Aorta (tissue), 5 donors: ENCODE results near the gene ABCA7. TPM values are rescaled to one million over a fixed set of nuclear protein-coding genes. Genes with fewer than 3 reads are reported as not detected.

Experiments
- ATAC-seq: fragments of 200-7000 bp; cut with Tn5 transposase; one replicate; pipeline ENCODE4 v1.9.1; 2022; ENCODE audit warnings: moderate library complexity; ENCODE audit not compliant: low FRiP score
- DNase-seq, 2 donors: peaks; one replicate each; pipeline ENCODE4 v3.0.0-alpha.2; 2020
- H3K27ac ChIP-seq, 2 donors: one replicate each; pipeline ENCODE4 v1.5.1; 2013; ENCODE audit warnings: low read length in 2 of 2, mild to moderate bottlenecking in 2 of 2, moderate library complexity in 2 of 2, control low read depth in 1 of 2, inconsistent platforms in 1 of 2, low read depth in 1 of 2
- H3K27me3 ChIP-seq, 2 donors: one replicate each; pipeline ENCODE4 v1.6.1; 2013; ENCODE audit warnings: control low read depth in 1 of 2, low read length in 1 of 2, mild to moderate bottlenecking in 1 of 2, moderate library complexity in 1 of 2; ENCODE audit not compliant: insufficient read depth in 2 of 2, control insufficient read depth in 1 of 2
- H3K36me3 ChIP-seq, 2 donors: one replicate each; pipeline ENCODE4 v1.6.1; 2013; ENCODE audit warnings: control low read depth in 1 of 2, low read length in 1 of 2, mild to moderate bottlenecking in 1 of 2; ENCODE audit not compliant: insufficient read depth in 2 of 2, control insufficient read depth in 1 of 2
- H3K4me1 ChIP-seq, 2 donors: one replicate each; pipeline ENCODE4 v1.6.1; 2013; ENCODE audit warnings: low read length in 2 of 2, control low read depth in 1 of 2, mild to moderate bottlenecking in 1 of 2, moderate library complexity in 1 of 2; ENCODE audit not compliant: insufficient read depth in 2 of 2, control insufficient read depth in 1 of 2
- H3K4me3 ChIP-seq, 2 donors: one replicate each; pipeline ENCODE4 v1.5.1; 2013; ENCODE audit warnings: low read length in 2 of 2, control low read depth in 1 of 2, mild to moderate bottlenecking in 1 of 2
- H3K9me3 ChIP-seq: one replicate; pipeline ENCODE4 v1.6.1; 2013; ENCODE audit warnings: mild to moderate bottlenecking, low read length; ENCODE audit not compliant: control insufficient read depth
- WGBS, 2 donors: extraction: QIAGEN DNeasy Blood & Tissue Kit; methylation state at CpG; one replicate each; pipeline ENCODE4 v1.1.7; 2013; 5-methylcytosine and 5-hydroxymethylcytosine counted together
- intact Hi-C, 2 donors: fragments of 100-400 bp; cut with DNase I; formaldehyde crosslinking; loops; one replicate each; pipeline versions ENCODE4 v1.14.2 to v1.15.0; 2022
- polyA plus RNA-seq, 2 donors: library from polyadenylated mRNA; stranded (reverse); fragments of 200-250 nt; gene quantifications; one replicate each; pipeline ENCODE4 v1.2.3, GENCODE V29; 2013
- total RNA-seq, 2 donors: library from RNA; stranded (reverse); fragmentation: NEBNext Ultra II Directional; extraction: Animal tissue kit (Norgen Biotek cat#: 25700); gene quantifications; one replicate each; pipeline ENCODE4 v1.2.1, GENCODE V29; 2021
- donor health status: healthy with polysubstance abuse.
- donor health status: Bipolar disorder and iron deficiency.
- donor health status: DM: no; HTN: no; CAD: no.
- donor health status: DM: no; HTN: no; CAD: no.
- donor health status: DM: yes; HTN: yes; CAD: no.

ABCA7 gene
- total and polyA plus RNA-seq, 4 donors: 1.9 to 20.6 (median 8.5) TPM

DNA sequence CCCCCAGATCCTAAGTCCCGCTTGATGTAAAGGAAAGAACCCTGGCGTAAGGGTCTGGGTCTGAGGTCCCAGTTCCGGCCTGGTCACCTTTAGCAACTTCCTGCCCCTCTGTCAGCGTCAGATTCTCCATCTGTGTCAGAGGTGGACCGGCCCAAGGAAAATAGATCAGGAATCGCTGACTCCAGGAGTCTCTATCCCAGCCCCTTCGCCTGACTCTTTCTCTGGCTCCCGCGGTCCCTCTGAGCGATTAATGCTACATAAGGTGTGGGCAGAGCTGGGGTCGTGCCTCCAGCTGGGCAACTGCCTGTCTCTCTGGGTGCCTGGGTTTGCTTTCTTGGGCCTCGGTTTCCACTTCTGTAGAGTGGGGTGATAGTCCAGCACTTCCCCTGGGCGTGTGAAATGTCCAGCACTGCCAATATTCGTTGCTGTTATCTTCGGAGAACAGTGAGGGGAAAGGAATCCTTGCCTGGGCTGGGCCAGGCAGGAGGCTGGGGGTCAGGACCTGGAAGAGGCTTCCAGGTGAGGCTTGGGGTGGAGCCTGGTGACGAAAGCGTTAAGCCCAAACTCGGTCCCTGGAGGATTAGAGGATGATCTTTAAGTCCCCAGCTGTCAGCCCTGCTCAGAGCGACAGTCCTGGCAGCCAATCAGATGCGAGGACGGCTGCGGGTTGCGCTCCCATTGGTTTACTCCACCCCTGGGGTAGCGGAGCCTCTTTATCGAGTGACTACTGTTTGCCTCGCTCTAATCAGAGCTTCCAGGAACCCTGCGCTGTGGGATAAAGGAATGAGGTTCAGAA, 767 bp downstream of the ABCA7 start:
- Histone ChIP-seq H3K27me3 (no peaks in the 10 kb centered on the region), H3K36me3 (peaks cover 0 to 6% of the 10 kb centered on the region in 2 donors), H3K4me3 (peak overlapping the region in 1 of 2 donors; percentile 27), H3K27ac (no peak overlapping the region), H3K4me1 (no peaks in the 10 kb centered on the region), H3K9me3 (no peaks in the 10 kb centered on the region)
- WGBS, 2 donors: 2 to 3% methylated on average over 27 of the region's 27 CpGs
- intact Hi-C loops: loop anchor here (5.0 kb wide), 1 partner anchor 57 kb away; the partner anchor contains the start of gene POLR2E (in 2 of the 2)
- DNase-seq (peak; percentile 92 to 93), ATAC-seq (peak; percentile 62)

DNA sequence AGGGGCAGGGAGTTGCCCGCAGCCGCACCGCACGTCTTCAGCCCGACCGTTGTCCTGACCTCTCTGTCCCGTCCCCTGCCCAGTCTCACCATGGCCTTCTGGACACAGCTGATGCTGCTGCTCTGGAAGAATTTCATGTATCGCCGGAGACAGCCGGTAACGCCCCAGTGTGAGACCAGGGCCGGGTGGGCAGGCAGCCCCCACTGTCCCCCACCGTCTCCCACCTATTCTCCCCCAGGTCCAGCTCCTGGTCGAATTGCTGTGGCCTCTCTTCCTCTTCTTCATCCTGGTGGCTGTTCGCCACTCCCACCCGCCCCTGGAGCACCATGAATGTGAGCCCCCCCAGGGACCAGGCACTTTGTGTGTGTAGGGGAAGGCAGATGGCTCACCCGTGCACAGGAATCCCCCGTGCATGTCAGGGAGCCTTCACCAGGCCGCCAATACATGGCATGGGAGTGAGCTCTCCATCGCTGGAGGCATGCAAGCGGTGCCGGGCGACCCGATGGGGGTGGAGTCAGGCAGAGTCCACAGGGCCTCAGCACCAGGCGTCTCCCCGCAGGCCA, 1.4 kb downstream of the ABCA7 start:
- H3K27ac ChIP-seq: no peak overlapping the region
- no peaks in the 10 kb centered on the region for H3K9me3 ChIP-seq
- H3K27me3 ChIP-seq: no peaks in the 10 kb centered on the region
- no peaks in the 10 kb centered on the region for H3K4me1 ChIP-seq
- 36% methylated on average over 26 of the region's 26 CpGs for WGBS, 2 donors
- DNase-seq (no peak), ATAC-seq (no peak)
- H3K36me3 ChIP-seq: peaks cover 0 to 2% of the 10 kb centered on the region in 2 donors
- intact Hi-C loops: loop anchor here (5.0 kb wide), 1 partner anchor 56 kb away; the partner anchor contains the start of gene POLR2E (in 2 of the 2)
- no peak overlapping the region for H3K4me3 ChIP-seq

DNA sequence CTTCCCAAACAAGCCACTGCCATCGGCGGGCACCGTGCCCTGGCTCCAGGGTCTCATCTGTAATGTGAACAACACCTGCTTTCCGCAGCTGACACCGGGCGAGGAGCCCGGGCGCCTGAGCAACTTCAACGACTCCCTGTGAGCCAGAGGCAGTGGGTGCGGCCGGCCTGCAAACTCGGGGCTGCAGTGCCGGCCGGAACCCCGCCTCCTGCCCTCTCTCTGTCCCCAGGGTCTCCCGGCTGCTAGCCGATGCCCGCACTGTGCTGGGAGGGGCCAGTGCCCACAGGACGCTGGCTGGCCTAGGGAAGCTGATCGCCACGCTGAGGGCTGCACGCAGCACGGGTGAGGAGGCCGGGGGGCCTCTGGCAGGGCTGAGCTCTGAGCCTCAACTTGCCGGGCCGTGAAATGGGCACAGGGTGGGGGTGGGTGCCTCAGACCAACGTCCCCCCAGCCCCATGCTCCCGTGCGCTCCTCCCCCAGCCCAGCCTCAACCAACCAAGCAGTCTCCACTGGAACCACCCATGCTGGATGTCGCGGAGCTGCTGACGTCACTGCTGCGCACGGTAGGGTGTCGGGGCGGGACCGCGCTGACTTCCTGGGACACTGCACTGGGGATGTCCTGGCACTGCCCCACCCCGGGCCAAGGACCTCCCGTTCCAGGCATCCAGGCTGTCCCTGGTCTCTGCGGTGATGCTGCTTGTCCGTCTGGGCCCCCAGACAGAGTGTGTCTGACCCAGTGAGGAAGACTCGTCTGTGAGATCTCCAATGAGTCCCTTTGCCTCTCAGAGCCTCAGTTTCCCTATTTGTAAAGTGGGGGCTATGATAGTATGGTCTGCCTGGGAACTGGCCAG, 2.2 kb downstream of the ABCA7 start:
- no peaks in the 10 kb centered on the region for H3K27me3 ChIP-seq
- no peak overlapping the region for H3K27ac ChIP-seq
- no peak for ATAC-seq
- no peaks in the 10 kb centered on the region for H3K36me3 ChIP-seq
- H3K4me3 ChIP-seq: no peak overlapping the region
- 66 to 74% methylated on average over 38 to 43 of the region's 43 CpGs for WGBS, 2 donors
- H3K9me3 ChIP-seq: no peaks in the 10 kb centered on the region
- DNase-seq: no peak
- intact Hi-C loops: loop anchor here (5.0 kb wide), 1 partner anchor 55 kb away; the partner anchor contains the start of gene POLR2E (in 2 of the 2)
- no peaks in the 10 kb centered on the region for H3K4me1 ChIP-seq

DNA sequence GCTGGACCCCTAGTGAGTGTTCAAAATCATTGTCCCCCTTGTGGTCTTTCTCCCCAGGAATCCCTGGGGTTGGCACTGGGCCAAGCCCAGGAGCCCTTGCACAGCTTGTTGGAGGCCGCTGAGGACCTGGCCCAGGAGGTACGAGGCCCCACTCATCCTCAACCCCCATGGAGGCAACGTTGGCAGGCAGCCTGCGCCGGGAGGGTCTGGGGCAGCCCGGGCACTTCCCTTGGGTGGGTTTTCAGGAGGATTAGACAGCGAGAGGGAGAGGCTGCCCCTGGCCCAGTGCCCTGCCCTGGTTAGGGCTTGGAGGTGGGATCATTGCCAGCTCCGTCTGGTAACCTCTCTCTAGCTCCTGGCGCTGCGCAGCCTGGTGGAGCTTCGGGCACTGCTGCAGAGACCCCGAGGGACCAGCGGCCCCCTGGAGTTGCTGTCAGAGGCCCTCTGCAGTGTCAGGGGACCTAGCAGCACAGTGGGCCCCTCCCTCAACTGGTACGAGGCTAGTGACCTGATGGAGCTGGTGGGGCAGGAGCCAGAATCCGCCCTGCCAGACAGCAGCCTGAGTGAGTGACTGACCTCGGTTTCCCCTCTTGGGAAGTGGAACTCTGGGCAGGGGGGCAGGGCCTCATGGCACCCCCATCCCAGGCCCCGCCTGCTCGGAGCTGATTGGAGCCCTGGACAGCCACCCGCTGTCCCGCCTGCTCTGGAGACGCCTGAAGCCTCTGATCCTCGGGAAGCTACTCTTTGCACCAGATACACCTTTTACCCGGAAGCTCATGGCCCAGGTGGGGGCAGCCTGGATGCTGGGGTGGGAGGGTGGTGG, 3.0 kb downstream of the ABCA7 start:
- no peak overlapping the region for H3K27ac ChIP-seq
- ATAC-seq (no peak), DNase-seq (peak in 1 of 2 donors; percentile 58)
- no peak overlapping the region for H3K4me3 ChIP-seq
- no peaks in the 10 kb centered on the region for H3K27me3 ChIP-seq
- 43 to 52% methylated on average over 23 of the region's 23 CpGs for WGBS, 2 donors
- no peaks in the 10 kb centered on the region for H3K4me1 ChIP-seq
- no peaks in the 10 kb centered on the region for H3K36me3 ChIP-seq
- no peaks in the 10 kb centered on the region for H3K9me3 ChIP-seq
- intact Hi-C loops: loop anchor here (5.0 kb wide), 1 partner anchor 54 kb away; the partner anchor contains the start of gene POLR2E (in 2 of the 2)

DNA sequence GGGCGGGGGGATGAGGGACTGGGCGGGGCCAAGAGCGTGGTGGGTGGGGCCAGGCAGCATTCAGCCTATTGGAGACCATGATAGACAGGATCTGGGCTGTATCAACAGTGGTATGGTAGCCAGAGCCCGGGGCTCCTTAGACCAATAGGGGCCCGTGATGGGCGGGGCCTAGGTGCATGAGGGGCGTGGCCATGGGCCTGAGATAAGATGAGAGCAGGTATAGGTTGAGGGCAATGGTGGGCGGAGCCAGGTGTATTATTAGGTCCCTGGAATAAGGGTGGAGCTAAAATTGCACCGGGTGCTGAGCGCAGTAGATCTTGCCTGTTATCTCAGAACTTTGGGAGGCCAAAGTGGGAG, 5.3 kb downstream of the ABCA7 start:
- intact Hi-C loops: no loop called here
- no peak for ATAC-seq
- Histone ChIP-seq H3K27ac (no peak overlapping the region), H3K36me3 (no peaks in the 10 kb centered on the region), H3K4me1 (no peaks in the 10 kb centered on the region), H3K27me3 (no peaks in the 10 kb centered on the region), H3K9me3 (no peaks in the 10 kb centered on the region), H3K4me3 (no peak overlapping the region)
- DNase-seq: peak in 1 of 2 donors; percentile 48
- WGBS, 2 donors: 70 to 75% methylated on average over 10 of the region's 10 CpGs

DNA sequence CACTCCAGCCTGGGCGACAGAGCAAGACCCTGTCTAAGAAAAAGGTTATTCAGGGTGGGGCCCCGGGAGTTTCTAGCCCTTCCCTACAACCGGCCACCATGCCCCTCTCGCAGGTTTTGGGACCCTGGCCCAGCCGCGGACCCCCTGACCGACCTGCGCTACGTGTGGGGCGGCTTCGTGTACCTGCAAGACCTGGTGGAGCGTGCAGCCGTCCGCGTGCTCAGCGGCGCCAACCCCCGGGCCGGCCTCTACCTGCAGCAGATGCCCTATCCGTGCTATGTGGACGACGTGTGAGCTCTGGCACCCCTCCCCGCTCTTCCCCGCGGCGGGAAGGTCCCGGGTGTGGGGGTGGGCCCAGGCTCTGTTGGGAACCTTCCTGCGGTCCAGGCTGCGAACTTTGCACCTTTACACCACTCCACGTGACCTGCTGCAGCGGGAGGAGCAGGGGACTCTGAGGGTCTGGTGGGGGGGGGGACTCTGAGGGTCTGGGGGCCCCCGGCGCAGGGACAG, 6.3 kb downstream of the ABCA7 start:
- Histone ChIP-seq H3K36me3 (no peaks in the 10 kb centered on the region), H3K9me3 (no peaks in the 10 kb centered on the region), H3K4me1 (no peaks in the 10 kb centered on the region), H3K4me3 (no peak overlapping the region), H3K27me3 (no peaks in the 10 kb centered on the region), H3K27ac (no peak overlapping the region)
- 88 to 93% methylated on average over 31 to 33 of the region's 33 CpGs for WGBS, 2 donors
- intact Hi-C loops: no loop called here
- DNase-seq: no peak
- no peak for ATAC-seq

DNA sequence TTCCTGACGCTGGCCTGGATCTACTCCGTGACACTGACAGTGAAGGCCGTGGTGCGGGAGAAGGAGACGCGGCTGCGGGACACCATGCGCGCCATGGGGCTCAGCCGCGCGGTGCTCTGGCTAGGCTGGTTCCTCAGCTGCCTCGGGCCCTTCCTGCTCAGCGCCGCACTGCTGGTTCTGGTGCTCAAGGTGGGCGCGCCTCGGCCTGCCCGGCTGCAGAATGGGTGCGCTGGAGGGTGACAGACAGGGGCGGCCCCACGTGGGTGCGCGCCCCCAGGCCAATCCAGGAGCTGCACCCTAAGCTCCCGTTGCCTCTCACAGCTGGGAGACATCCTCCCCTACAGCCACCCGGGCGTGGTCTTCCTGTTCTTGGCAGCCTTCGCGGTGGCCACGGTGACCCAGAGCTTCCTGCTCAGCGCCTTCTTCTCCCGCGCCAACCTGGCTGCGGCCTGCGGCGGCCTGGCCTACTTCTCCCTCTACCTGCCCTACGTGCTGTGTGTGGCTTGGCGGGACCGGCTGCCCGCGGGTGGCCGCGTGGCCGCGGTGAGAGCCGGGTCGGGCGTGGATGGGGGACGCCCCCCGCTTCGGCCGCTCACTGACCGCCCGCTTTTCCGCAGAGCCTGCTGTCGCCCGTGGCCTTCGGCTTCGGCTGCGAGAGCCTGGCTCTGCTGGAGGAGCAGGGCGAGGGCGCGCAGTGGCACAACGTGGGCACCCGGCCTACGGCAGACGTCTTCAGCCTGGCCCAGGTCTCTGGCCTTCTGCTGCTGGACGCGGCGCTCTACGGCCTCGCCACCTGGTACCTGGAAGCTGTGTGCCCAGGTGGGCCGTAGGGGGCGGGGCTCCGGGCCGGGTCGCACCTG, 7.2 kb downstream of the ABCA7 start:
- intact Hi-C loops: no loop called here
- Histone ChIP-seq H3K27me3 (no peaks in the 10 kb centered on the region), H3K36me3 (no peaks in the 10 kb centered on the region), H3K9me3 (no peaks in the 10 kb centered on the region), H3K4me3 (no peak overlapping the region), H3K27ac (no peak overlapping the region), H3K4me1 (no peaks in the 10 kb centered on the region)
- 93 to 94% methylated on average over 77 of the region's 77 CpGs for WGBS, 2 donors
- DNase-seq (peak in 1 of 2 donors; percentile 42), ATAC-seq (no peak)
